Body of pancreas (tissue), 4 donors: ENCODE measurements around the gene CADM1. TPM values are rescaled to one million over a fixed set of nuclear protein-coding genes. Genes with fewer than 3 reads are reported as not detected.

Experiments used
- ATAC-seq: fragments of 150-250 bp; one replicate; pipeline ENCODE4 v1.9.1; 2016
- DNase-seq, 4 donors: peaks; one replicate each; pipeline ENCODE4 v3.0.0-alpha.2; 2019
- H3K27ac ChIP-seq, 4 donors: fragments of 200-600 bp; sonication (generic); 1 replicate in 3 of 4; 2 replicates in 1 of 4; pipeline versions ENCODE4 v1.5.1 to v1.6.1; 2016 to 2019; ENCODE audit warnings: mild to moderate bottlenecking in 1 of 4, mixed read lengths in 1 of 4, moderate library complexity in 1 of 4
- H3K27me3 ChIP-seq, 2 donors: fragments of 200-600 bp; sonication (generic); one replicate each; pipeline ENCODE4 v1.6.0; 2016; ENCODE audit warnings: mild to moderate bottlenecking in 1 of 2
- H3K36me3 ChIP-seq, 2 donors: fragments of 200-600 bp; sonication (generic); replicated peaks in 1 of 2; 2 replicates each; pipeline ENCODE4 v1.5.1; 2016; ENCODE audit warnings: low read depth in 2 of 2; ENCODE audit not compliant: insufficient read depth in 1 of 2
- H3K4me1 ChIP-seq: fragments of 200-600 bp; sonication (generic); one replicate; pipeline ENCODE4 v1.6.0; 2016
- H3K4me3 ChIP-seq, 2 donors: fragments of 200-600 bp; sonication (generic); 1 replicate in 1 of 2; 2 replicates in 1 of 2; pipeline ENCODE4 v1.5.1; 2016 to 2019
- H3K9me3 ChIP-seq, 3 donors: fragments of 200-600 bp; sonication (generic); 1 replicate in 2 of 3; 2 replicates in 1 of 3; pipeline ENCODE4 v1.5.1; 2016
- POLR2A ChIP-seq, 3 donors: fragments of 450-650 bp; IDR thresholded peaks; one replicate each; pipeline ENCODE4 v1.6.1; 2016; ENCODE audit warnings: antibody characterized with exemption in 3 of 3, mild to moderate bottlenecking in 2 of 3
- WGBS, 2 donors: methylation state at CpG; one replicate each; pipeline ENCODE4 v1.1.5; 2017; 5-methylcytosine and 5-hydroxymethylcytosine counted together
- intact Hi-C: fragments of 100-400 bp; cut with DNase I; formaldehyde crosslinking; loops from one replicate; pipeline ENCODE4 v1.15.1; 2023
- total RNA-seq, 2 donors: library from RNA; depleted of rRNA; stranded (reverse); fragments of >200 nt; gene quantifications; one replicate each; pipeline ENCODE4 v1.1.0, GENCODE V29; 2016
- TF ChIP-seq, protein P1 (sequence below), 7 experiments: fragments of 450-650 bp in 4 of 7; fragments of 200-600 bp in 3 of 7; sonication (generic) in 3 of 7; IDR thresholded peaks; one replicate each; pipeline ENCODE4 v1.5.1; 2016 to 2019; ENCODE audit warnings: antibody characterized with exemption in 7 of 7

The CADM1 gene
- total RNA-seq, 2 donors from 2014 or later = 12.5 to 13.7 TPM

- no peak overlapping the region for H3K27ac ChIP-seq
- H3K4me3 ChIP-seq = no peak overlapping the region
- ATAC-seq = no peak
- no peaks in the 10 kb centered on the region for H3K9me3 ChIP-seq
- no peaks in the 10 kb centered on the region for H3K36me3 ChIP-seq
- intact Hi-C loops = no loop called here
- H3K4me1 ChIP-seq = no peaks in the 10 kb centered on the region
- WGBS, 2 donors = 65 to 77% methylated on average over 7 of the region's 7 CpGs
- TF ChIP-seq POLR2A (IDR thresholded peaks at IDR 0.05) = no peak
- TF ChIP-seq, protein P1, sequence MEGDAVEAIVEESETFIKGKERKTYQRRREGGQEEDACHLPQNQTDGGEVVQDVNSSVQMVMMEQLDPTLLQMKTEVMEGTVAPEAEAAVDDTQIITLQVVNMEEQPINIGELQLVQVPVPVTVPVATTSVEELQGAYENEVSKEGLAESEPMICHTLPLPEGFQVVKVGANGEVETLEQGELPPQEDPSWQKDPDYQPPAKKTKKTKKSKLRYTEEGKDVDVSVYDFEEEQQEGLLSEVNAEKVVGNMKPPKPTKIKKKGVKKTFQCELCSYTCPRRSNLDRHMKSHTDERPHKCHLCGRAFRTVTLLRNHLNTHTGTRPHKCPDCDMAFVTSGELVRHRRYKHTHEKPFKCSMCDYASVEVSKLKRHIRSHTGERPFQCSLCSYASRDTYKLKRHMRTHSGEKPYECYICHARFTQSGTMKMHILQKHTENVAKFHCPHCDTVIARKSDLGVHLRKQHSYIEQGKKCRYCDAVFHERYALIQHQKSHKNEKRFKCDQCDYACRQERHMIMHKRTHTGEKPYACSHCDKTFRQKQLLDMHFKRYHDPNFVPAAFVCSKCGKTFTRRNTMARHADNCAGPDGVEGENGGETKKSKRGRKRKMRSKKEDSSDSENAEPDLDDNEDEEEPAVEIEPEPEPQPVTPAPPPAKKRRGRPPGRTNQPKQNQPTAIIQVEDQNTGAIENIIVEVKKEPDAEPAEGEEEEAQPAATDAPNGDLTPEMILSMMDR (IDR thresholded peaks at IDR 0.05) = no peak
- no peak for DNase-seq
- no peaks in the 10 kb centered on the region for H3K27me3 ChIP-seq
Observed at GRCh38 chr11:115425816-115426215, 78.4 kb downstream of the CADM1 start.

- no peak overlapping the region for H3K4me3 ChIP-seq
- no peak for DNase-seq
- no peaks in the 10 kb centered on the region for H3K4me1 ChIP-seq
- intact Hi-C loops = no loop called here
- no peak for ATAC-seq
- 86 to 91% methylated on average over 5 of the region's 5 CpGs for WGBS, 2 donors
- no peaks in the 10 kb centered on the region for H3K36me3 ChIP-seq
- no peaks in the 10 kb centered on the region for H3K27me3 ChIP-seq
- TF ChIP-seq POLR2A (IDR thresholded peaks at IDR 0.05) = no peak
- TF ChIP-seq, protein P1 (IDR thresholded peaks at IDR 0.05) = no peak
- no peaks in the 10 kb centered on the region for H3K9me3 ChIP-seq
- no peak overlapping the region for H3K27ac ChIP-seq
Observed at GRCh38 chr11:115425250-115425649, 79.0 kb downstream of the CADM1 start.

DNA sequence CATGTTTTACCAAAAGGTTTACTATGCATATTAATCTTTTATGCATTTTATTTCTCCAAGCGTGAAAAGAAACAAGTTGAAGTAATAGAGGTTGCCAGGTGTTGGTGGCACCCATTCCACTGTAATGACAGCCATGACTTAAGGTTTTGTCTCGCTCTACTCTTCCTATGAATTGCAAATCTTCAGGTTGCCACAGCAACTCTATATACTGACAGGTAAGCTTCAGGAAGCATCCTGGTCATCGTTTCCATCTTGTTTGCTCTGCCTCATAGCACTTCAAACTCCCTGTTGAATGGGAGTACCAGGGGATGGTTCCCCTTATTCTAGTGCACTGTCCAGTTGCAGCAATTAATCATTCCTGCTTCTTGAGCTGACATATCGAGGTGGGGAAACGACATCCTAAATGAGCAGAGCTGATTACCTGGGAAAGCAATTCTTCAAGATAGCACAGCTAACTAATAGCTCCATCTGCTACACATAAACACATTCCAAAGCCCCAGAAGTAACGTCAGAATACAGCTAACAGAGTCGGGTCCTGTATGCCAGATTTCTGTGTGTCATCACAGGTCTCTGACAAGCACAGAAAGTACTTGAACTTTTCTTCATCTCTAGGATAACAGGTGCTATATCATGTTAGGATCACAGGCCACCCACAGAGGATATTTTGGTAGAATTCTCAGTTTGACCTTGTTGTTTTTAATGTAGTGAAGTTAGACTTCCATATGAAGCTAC is 80.3 kb downstream of the CADM1 start:
- Histone ChIP-seq H3K4me3 (no peak overlapping the region), H3K36me3 (no peaks in the 10 kb centered on the region), H3K4me1 (no peaks in the 10 kb centered on the region), H3K9me3 (no peaks in the 10 kb centered on the region), H3K27me3 (no peaks in the 10 kb centered on the region), H3K27ac (no peak overlapping the region)
- intact Hi-C loops = no loop called here
- WGBS, 2 donors = 39 to 42% methylated on average over 7 of the region's 7 CpGs
- DNase-seq (no peak), ATAC-seq (no peak)
- TF ChIP-seq, protein P1 (IDR thresholded peaks at IDR 0.05) = no peak
- TF ChIP-seq POLR2A (IDR thresholded peaks at IDR 0.05) = no peak

- intact Hi-C loops = no loop called here
- ATAC-seq (no peak), DNase-seq (no peak)
- Histone ChIP-seq H3K36me3 (no peaks in the 10 kb centered on the region), H3K4me3 (no peak overlapping the region), H3K4me1 (no peaks in the 10 kb centered on the region), H3K27ac (no peak overlapping the region), H3K27me3 (no peaks in the 10 kb centered on the region), H3K9me3 (no peaks in the 10 kb centered on the region)
- WGBS, 2 donors = 58 to 61% methylated on average over 6 of the region's 6 CpGs
- TF ChIP-seq, protein P1 (IDR thresholded peaks at IDR 0.05) = no peak
- no peak for TF ChIP-seq POLR2A (IDR thresholded peaks at IDR 0.05)
Observed at GRCh38 chr11:115421992-115422689, 82.1 kb downstream of the CADM1 start.
